Mesenteric fat pad (tissue), 1 donor: ENCODE data around the gene LRRTM4. TPM values are rescaled to one million over a fixed set of nuclear protein-coding genes. Genes with fewer than 3 reads are reported as not detected.
"Not testable (repeated sequence)": the region's sequence is repeated elsewhere in the genome, so short reads cannot be mapped to it uniquely, and the experiment has no call there.

Experiments
- DNase-seq: peaks from one replicate; pipeline ENCODE4 v3.0.0-alpha.2; 2020; ENCODE audit warnings: low spot score
- total RNA-seq: library from RNA; stranded (reverse); fragmentation: NEBNext Ultra II Directional; extraction: Animal tissue kit (Norgen Biotek cat#: 25700); gene quantifications from one replicate; pipeline ENCODE4 v1.2.1, GENCODE V29; 2021
- donor health status: DM: yes; HTN: yes; CAD: no.

LRRTM4 gene
- total RNA-seq, 1 donor from 2014 or later = 0.55 TPM

DNA sequence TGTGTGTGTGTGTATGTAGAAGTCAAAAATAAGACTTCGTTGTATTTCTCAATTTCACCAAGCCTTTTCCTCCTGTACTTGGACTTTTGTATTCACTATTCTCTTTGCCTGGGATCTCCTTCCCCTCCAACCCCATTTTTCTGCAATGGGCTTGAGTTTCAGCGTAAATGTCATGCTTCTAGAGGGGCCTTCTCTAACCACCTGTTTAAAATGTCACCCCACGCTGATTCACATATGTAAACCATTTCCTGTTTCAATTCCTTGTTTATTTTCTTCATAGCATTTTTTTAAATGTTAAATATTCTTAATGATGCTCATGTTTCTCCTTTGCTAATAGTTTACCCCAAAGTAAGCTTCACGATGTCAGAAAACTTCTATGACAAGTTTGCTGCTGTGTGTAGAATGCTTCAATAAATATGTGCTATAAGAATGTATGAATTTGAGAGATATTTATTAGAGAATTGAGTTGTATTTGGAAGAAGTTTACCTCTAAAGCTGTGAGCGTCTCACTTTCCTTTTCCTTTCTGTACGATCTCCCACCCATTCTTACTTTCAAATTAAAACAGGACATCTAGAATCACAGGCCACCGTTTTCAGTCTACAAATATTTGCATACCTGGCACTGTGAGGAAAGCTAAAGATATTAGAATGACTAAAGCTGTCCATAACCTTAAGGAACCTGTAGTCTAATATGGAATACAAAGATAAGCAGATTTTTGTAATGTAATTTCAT is 762.4 kb downstream of the LRRTM4 start:
- DNase-seq = no peak

DNA sequence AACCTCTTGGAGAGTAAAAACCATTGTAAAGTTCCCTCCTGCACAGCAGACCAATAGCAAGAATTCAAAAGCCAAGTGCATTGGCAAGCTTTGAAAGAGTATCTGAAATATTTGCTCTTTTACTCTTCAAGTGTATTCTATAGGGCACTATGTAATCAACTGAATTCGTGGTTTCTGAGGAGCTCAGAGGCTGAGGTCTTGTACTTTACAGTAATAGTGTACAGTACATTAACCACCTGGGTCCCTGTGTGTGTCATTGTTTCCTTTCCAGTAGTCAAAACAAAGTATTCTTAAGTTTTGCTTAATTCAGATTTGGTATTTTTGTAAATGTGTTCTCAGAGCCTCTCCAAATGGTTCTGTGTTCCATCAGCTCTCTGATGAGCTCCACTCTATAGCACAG is 769.7 kb downstream of the LRRTM4 start:
- no peak for DNase-seq

DNA sequence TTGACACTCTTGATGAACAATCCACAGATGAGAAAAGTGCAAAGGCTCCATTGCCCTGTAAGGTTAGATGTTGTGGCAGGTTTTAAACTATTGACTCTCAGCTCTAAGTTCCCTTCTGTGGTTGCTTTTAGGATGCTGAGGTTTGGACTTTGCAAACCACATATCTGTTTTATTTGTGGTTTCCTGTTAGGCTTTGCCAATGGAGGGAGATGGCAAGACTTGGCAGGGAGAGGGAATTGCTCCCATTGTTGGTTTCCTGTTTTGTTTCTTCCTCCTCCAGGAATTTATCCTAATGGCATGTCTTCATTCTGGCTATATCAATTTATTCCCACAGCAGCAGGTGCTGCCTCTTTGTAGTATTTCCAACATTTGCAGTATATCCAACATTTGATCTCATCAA is 772.3 kb downstream of the LRRTM4 start:
- DNase-seq = no peak

DNA sequence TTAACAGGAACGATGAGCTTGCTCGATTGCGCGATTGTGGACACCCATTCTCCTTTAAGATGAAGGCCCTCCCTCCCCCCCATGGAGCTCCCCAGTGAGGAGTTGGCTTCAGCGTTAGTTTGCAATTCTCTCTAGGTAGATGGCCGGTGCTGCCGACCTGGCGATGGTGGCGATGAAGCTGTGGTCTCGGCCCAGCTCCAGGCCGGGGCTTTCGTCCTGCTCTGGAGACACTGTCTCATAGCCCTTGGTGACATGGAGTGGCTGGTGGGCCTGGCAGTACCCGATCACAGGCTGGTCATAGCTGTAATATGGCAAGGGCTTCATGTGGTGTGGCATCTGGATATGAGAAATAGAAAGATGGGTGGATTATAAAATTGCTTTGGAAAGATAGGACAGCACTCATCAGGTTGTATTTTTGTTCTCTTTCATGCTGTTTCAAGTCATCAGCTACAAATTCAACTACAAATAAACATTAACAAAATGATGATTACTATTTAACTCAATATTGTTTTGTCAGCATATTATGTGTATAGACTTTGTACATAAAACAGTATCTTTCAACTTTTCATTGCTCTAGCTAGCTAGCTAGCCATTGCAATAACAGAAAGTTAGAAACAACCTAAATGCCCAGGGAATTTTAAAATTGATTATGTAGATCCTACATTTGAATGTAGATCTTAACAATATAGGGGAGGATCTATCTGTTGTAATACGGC is 773.4 kb downstream of the LRRTM4 start:
- no peak for DNase-seq

DNA sequence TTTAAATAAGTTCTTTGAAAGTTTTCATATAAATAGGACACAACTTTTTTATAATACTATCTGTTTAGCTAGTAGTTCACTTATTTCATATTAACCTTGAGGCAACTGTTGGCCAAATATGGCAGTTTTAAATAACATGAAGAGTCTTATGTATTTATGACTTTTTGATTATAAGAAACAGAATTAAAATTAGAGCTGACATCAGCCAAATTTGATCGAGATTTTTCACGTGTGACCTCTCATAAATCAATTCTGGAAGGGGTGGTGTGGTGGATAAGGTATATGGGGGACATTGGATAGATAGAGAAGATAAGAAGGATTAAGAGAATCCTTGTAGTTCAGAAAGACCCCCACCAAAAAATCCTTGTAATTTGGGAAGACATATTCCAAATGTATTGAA is 776.6 kb downstream of the LRRTM4 start:
- DNase-seq = no peak

DNA sequence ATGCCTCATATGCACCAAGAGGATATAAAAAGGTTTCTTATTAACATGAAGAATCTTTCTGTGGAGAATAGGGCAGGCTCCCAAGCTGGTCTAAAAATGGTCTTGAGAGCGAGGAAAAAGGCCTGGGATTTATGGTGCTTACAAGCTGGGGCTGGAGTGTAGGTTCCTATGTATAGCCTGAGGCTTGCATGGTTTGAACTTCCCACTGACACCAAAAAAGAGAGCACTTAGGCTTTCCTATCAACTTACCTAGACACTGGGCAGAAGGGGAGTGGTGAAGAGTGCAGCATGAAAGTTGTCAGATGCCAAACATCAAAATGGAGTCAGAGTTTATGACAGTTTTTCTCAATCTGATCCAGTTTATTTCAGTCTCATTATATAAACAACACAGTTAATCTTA is 784.6 kb downstream of the LRRTM4 start:
- DNase-seq = no peak

DNA sequence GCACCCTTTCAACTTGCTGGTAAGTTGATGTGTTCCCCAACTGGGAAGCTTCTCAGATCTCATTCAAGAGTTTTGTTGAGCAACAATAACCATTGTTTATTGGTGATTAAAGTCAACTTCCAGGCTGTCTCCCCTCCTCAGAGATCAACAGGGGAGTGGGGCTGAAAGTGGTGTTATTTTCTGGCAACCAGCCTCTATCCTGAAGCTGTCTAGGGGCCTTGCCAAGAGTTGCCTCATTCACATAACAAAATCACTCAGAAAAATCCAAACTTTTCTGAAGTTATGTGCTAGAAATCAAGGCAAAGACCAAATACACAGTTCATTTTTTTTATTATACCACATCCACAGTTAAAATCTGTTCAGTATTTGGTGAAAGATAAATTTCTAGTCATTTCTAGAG is 788.4 kb downstream of the LRRTM4 start:
- no peak for DNase-seq

DNA sequence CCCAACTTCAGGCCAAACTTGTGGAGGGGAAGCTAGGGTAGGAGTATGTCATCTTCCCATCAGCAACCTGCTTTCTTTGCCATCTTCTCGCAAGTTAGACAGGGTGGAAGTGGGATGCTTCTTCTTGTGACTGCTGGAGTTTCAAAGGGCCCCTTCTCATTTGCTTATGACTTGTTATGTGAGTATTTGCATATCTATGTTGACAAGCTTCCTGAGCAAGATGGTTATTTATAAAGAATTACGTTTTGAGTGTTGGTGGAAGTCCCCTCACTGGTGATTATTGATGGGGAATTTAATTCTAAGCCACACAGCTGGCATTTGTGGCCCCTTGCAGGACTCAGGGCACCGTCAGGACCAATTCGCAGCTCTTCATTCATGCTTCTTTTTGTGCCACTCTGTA is 791.0 kb downstream of the LRRTM4 start:
- DNase-seq = no peak

DNA sequence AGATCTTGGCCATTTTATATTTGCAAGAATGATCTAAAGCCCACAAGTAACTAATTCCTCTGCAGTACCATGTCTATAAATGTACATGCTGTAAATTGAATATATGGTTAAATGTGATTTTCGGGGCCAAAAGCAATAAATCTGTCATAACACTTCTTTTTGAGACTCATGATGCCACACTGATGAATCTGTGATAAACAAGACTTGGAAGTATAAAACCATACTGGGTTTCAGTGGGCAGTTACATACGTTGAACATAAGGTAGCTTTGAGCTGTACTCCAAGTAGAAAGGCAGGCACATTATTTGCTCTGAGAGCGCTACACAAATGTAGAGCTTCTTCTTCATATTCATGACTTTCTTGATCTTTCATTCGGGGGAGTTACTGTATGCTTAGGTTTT is 792.2 kb downstream of the LRRTM4 start:
- DNase-seq = no peak

DNA sequence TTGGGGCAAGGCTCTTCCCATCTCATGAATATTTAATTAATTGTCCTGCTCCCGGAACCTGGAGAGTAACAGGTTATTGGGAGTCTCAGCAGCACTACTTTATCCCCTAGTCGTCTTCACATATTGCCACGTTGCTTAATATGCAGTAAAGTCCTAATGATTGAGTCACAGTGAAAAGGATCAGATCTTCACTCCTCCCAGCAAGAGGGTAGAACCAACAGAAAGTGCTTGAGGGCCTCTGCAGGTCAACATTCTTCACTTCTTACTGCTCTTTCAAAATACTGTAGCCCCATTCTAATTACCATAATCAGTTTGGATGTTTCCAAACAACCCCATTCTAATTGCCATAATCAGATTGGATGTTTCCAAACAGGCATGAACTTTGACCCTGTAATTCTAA is 801.0 kb downstream of the LRRTM4 start:
- no peak for DNase-seq

DNA sequence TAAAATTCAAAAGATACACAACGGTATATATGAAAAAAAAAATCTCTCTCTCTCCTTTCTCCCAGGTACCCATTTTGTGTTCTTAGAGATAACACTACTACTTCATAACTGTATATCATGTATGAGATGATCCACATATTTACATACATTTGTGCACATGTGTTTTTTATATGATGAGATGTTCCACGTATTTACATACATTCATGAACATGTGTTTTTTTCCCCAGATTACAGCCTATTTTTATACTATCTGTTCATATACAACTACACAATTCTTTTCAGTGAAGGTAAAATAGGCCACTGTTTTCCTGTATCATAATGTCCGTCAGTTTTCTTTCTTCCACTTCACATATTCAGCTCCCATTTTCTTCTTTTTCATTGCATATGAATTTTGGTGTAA is 808.9 kb downstream of the LRRTM4 start:
- no peak for DNase-seq

DNA sequence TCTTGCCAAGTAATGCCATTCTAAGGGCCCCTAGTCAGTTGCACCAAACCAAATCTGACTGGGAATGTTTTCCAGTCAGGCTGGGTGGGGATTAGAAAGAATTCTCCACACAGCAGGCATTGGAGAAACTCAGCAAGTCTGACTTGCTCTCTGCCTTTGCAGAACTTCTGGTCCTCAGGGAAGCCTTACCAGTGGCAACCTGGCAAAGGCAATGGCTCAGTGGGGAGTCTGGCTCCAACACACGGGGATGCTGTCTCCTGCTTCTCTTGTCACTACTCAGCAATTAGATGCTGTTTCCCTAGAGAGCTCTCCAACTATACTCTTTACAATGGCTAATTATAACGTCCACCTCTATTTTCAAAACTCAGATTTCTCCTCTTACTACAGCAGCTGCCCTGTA is 810.7 kb downstream of the LRRTM4 start:
- no peak for DNase-seq

DNA sequence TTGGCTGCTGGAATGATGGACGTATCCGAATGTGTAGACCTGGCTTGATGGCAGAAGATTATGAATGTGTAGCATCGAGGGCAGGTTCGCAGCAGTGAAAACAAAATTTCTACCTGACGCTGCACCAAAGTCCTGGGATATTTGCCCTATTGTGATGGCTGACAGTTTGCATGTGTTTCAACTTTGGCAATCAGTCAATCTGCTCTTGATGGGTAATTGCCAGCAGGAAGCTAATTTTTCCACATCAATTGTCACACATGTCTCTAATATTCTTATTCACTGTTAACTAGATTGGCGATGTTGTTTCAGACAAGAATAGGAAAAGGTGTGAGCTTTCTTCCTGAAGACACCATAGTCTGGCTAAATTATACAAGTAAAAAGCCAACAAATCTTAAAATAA is 821.3 kb downstream of the LRRTM4 start:
- no peak for DNase-seq

DNA sequence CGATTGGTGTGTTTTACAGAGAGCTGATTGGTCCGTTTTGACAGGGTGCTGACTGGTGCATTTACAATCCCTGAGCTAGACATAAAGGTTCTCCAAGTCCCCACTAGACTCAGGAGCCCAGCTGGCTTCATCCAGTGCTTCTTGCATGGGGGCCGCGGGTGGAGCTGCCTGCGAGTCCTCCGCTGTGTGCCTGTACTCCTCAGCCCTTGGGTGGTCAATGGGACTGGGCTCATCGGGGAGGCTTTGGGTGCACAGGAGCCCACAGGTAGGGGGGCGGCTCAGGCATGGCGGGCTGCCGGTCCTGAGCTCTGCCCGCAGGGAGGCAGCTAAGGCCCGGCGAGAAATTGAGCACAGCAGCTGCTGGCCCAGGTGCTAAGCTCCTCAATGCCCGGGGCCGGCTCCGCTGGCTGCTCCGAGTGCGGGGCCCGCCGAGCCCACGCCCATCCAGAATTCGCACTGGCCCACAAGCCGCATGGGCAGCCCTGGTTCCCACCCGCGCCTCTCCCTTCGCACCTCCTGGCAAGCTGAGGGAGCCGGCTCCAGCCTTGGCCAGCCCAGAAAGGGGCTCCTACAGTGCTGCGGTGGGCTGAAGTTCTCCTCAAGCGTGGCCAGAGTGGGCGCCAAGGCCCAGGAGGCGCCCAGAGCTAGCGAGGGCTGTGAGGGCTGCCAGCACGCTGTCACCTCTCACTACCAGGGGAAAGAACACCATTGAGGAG is 824.0 kb downstream of the LRRTM4 start:
- not testable (repeated sequence) for DNase-seq
